Endothelial cell of umbilical vein (primary cell): Measurements from ENCODE around the gene CALD1. TPM values are rescaled to one million over a fixed set of nuclear protein-coding genes. Genes with fewer than 3 reads are reported as not detected.

ENCODE experiments used
- BruUV-seq: library from RNA; stranded (reverse); fragments of 400-500 nt; replicated peaks from 2 replicates; lab custom pipeline; 2021; lab: Mats Ljungman, UMichigan
- CTCF ChIA-PET: fragments of 300-600, 350-600 bp; sonication (Branson Sonifier 250); formaldehyde crosslinking; loops from one replicate; lab custom pipeline; 2021; ENCODE audit warnings: antibody characterized with exemption, inconsistent platforms; lab: Charles Lee
- POLR2A ChIA-PET: fragments of 300-600, 350-600 bp; sonication (Branson Sonifier 250); formaldehyde crosslinking; loops from one replicate; lab custom pipeline; 2021; ENCODE audit warnings: antibody characterized with exemption, inconsistent platforms; lab: Charles Lee
- DNase-seq: peaks from one replicate; pipeline ENCODE4 v3.0.0-alpha.2; 2011; ENCODE audit warnings: low read depth, low spot score
- FAIRE-seq: peaks from 2 replicates; lab custom pipeline; 2011; peaks lifted over from hg19 to GRCh38; lab: Jason Lieb, UNC
- H2AFZ ChIP-seq: 2 replicates; pipeline ENCODE4 v1.6.0; 2012; ENCODE audit warnings: low read depth, low read length, control low read depth, inconsistent platforms
- H3K27ac ChIP-seq: 2 replicates; pipeline ENCODE4 v1.5.1; 2011; ENCODE audit warnings: low read depth, mild to moderate bottlenecking, control low read depth, low read length, moderate library complexity; ENCODE audit not compliant: insufficient read depth
- H3K27me3 ChIP-seq, 2 experiments: 2 replicates each; pipeline versions ENCODE4 v1.6.0 to v1.6.1; 2011; ENCODE audit warnings: low read length in 2 of 2, mixed read lengths in 1 of 2; ENCODE audit not compliant: control insufficient read depth in 2 of 2, insufficient read depth in 2 of 2
- H3K36me3 ChIP-seq, 2 experiments: 2 replicates in 1 of 2; 3 replicates in 1 of 2; pipeline ENCODE4 v1.5.1; 2011; ENCODE audit warnings: low read length in 2 of 2, mild to moderate bottlenecking in 1 of 2, moderate library complexity in 1 of 2; ENCODE audit not compliant: control insufficient read depth in 2 of 2, insufficient read depth in 2 of 2; ENCODE audit errors: extremely low read depth in 1 of 2
- H3K4me1 ChIP-seq: 3 replicates; pipeline ENCODE4 v1.5.1; 2011; ENCODE audit warnings: mild to moderate bottlenecking, low read length; ENCODE audit not compliant: control insufficient read depth, insufficient read depth; ENCODE audit errors: extremely low read depth
- H3K4me2 ChIP-seq: 2 replicates; pipeline ENCODE4 v1.6.1; 2011; ENCODE audit warnings: low read length, control low read depth, mixed read lengths; ENCODE audit not compliant: insufficient read depth
- H3K4me3 ChIP-seq, 3 experiments: fragments of 200-600 bp in 1 of 3; sonication (generic), shearing (Covaris generic) in 1 of 3; replicated peaks in 1 of 3; 2 replicates each; pipeline ENCODE4 v1.5.1; 2011 to 2016; ENCODE audit warnings: control low read depth in 3 of 3, low read length in 3 of 3, mild to moderate bottlenecking in 2 of 3, inconsistent platforms in 1 of 3, low read depth in 1 of 3, moderate library complexity in 1 of 3; ENCODE audit not compliant: insufficient read depth in 1 of 3
- H3K79me2 ChIP-seq: 2 replicates; pipeline ENCODE4 v1.6.0; 2012; ENCODE audit warnings: low read length, inconsistent platforms; ENCODE audit not compliant: control insufficient read depth, insufficient read depth
- H3K9ac ChIP-seq: replicated peaks from 2 replicates; pipeline ENCODE3; 2011; ENCODE audit warnings: low read length, control low read depth; ENCODE audit not compliant: insufficient read depth; ENCODE audit errors: extremely low read depth
- H3K9me1 ChIP-seq: replicated peaks from 3 replicates; pipeline ENCODE4 v1.6.0; 2011; ENCODE audit warnings: mild to moderate bottlenecking, low read length; ENCODE audit not compliant: control insufficient read depth, insufficient read depth; ENCODE audit errors: extremely low read depth
- H3K9me3 ChIP-seq: replicated peaks from 2 replicates; pipeline ENCODE4 v1.5.1; 2012; ENCODE audit warnings: low read length, inconsistent platforms; ENCODE audit not compliant: control insufficient read depth, insufficient read depth
- H4K20me1 ChIP-seq: replicated peaks from 2 replicates; pipeline ENCODE3; 2011; ENCODE audit warnings: mild to moderate bottlenecking, low read length; ENCODE audit not compliant: control insufficient read depth, insufficient read depth; ENCODE audit errors: extremely low read depth
- EZH2 ChIP-seq: IDR thresholded peaks from 2 replicates; pipeline ENCODE4 v1.6.1; 2012; ENCODE audit warnings: borderline replicate concordance, low read depth, mild to moderate bottlenecking, moderate library complexity, low read length, inconsistent platforms; ENCODE audit not compliant: severe bottlenecking
- FOS ChIP-seq: IDR thresholded peaks from 2 replicates; pipeline ENCODE4 v1.6.1; 2011; ENCODE audit warnings: mild to moderate bottlenecking, low read length, moderate library complexity, borderline replicate concordance; ENCODE audit not compliant: insufficient read depth
- GATA2 ChIP-seq: IDR thresholded peaks from 2 replicates; pipeline ENCODE4 v1.7.0; 2011; ENCODE audit warnings: low read depth, mild to moderate bottlenecking, moderate library complexity, mixed read lengths, low read length; ENCODE audit not compliant: insufficient read length, insufficient read depth
- JUN ChIP-seq: IDR thresholded peaks from 2 replicates; pipeline ENCODE4 v1.6.1; 2011; ENCODE audit warnings: borderline replicate concordance, low read depth; ENCODE audit not compliant: insufficient read length, insufficient read depth
- MAX ChIP-seq: IDR thresholded peaks from 2 replicates; pipeline ENCODE4 v1.6.1; 2011; ENCODE audit not compliant: insufficient read depth, insufficient read length
- MYC ChIP-seq: IDR thresholded peaks from one replicate; pipeline ENCODE4 v1.6.1; 2011; ENCODE audit warnings: mild to moderate bottlenecking, low read depth, low read length
- POLR2A ChIP-seq: IDR thresholded peaks from 2 replicates; pipeline ENCODE4 v1.6.1; 2012; ENCODE audit warnings: low read depth, mild to moderate bottlenecking, control low read depth, low read length
- POLR2AphosphoS5 ChIP-seq: IDR thresholded peaks from 2 replicates; pipeline ENCODE4 v1.6.1; 2012; ENCODE audit warnings: low read depth, mild to moderate bottlenecking, control low read depth, low read length, moderate library complexity; ENCODE audit not compliant: insufficient read depth
- dilution Hi-C: fragments of 300-500 bp; cut with MboI; formaldehyde crosslinking; loops from one replicate; pipeline ENCODE4 v1.15.0; 2019; ENCODE audit warnings: low sequenced_read_pairs; ENCODE audit not compliant: extremely low pct_ligation_motif_present
- intact Hi-C: fragments of 100-400 bp; cut with micrococcal nuclease; formaldehyde crosslinking; loops from one replicate; pipeline ENCODE4 v1.10.0; 2022
- polyA plus RNA-seq, 4 experiments: library from polyadenylated mRNA; depleted of rRNA in 3 of 4; stranded (reverse) in 3 of 4; unstranded in 1 of 4; fragments of >200 nt; gene quantifications; 2 replicates each; pipeline versions ENCODE4 v1.2.1 to v1.2.3, GENCODE V29; 2011 to 2012; ENCODE audit warnings: missing spikeins in 1 of 4
- total RNA-seq: library from RNA; stranded (reverse); gene quantifications from 2 replicates; pipeline ENCODE4 v1.2.3, GENCODE V29; 2021
- TF ChIP-seq, protein P1 (sequence below), 2 donors: IDR thresholded peaks; 1 replicate in 1 of 2; 2 replicates in 1 of 2; pipeline ENCODE4 v1.5.1; 2011; ENCODE audit warnings: low read length in 2 of 2, mild to moderate bottlenecking in 2 of 2, moderate library complexity in 2 of 2, control low read depth in 1 of 2, inconsistent platforms in 1 of 2, low read depth in 1 of 2; ENCODE audit not compliant: insufficient read depth in 1 of 2; ENCODE audit errors: extremely low read depth in 1 of 2

CALD1 gene
- total and polyA plus RNA-seq, 2 donors (not counting 3 experiments of a cell fraction or from before 2014, with no cell fraction given) = 136 to 307 TPM

DNA sequence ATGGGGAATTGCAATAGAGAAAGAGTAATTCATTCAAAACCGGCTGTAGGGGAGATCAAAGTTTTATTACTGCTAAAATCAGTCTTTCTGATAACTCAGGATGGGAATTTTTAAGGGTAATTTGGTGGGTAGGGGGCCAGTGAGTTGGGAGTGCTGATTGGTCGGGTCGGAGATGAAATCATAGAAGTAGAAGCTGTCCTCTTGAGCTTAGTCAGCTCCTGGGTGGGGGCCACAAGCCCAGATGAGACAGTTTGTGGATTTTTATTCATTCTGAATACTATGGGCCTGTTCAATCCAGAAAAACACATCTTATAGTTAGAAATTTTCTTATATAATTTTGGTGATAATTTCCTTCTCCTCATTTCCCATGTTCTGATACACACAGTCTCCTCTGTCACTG is 25.4 kb downstream of the CALD1 start:
- peak overlapping the region; percentile 90 for H3K4me2 ChIP-seq
- peak overlapping the region in 1 of 3 experiments; percentile 35 for H3K4me3 ChIP-seq
- intact Hi-C loops = loop anchor here (1.0 kb wide), 3 partner anchors 8 to 26 kb away; partner anchors contain the start of gene CALD1
- ChIA-PET POLR2A (interaction anchor here (1.0 to 2.4 kb wide), 4 partner anchors 9 to 24 kb away, joined by 3 to 8 read pairs (median 6); no protein-coding TSS in a partner anchor), CTCF (interaction anchor here (1.0 kb wide), 2 partner anchors 9 to 19 kb away, joined by 3 read pairs; no protein-coding TSS in a partner anchor)
- DNase-seq (no peak), FAIRE-seq (no peak)
- H3K9me3 ChIP-seq = no peaks in the 10 kb centered on the region
- H3K4me1 ChIP-seq = peaks cover 44% of the 10 kb centered on the region
- dilution Hi-C loops = no loop called here
- peaks cover 82% of the 10 kb centered on the region for H3K79me2 ChIP-seq
- TF ChIP-seq FOS = no peak
- H3K27me3 ChIP-seq = no peaks in the 10 kb centered on the region
- no peaks in the 10 kb centered on the region for H3K9me1 ChIP-seq
- peaks cover 0 to 3% of the 10 kb centered on the region in 2 experiments for H3K36me3 ChIP-seq
- H4K20me1 ChIP-seq = no peaks in the 10 kb centered on the region
- no peak overlapping the region for H2AFZ ChIP-seq
- peak overlapping the region; percentile 96 for H3K27ac ChIP-seq
- TSS peak; percentile 71 for BruUV-seq
- H3K9ac ChIP-seq = peak overlapping the region; percentile 70

GRCh38 chr7:134806197-134806596 is 26.8 kb downstream of the CALD1 start:
- FAIRE-seq (no peak), DNase-seq (no peak)
- Histone ChIP-seq H3K4me2 (no peak overlapping the region), H2AFZ (no peak overlapping the region), H3K27ac (no peak overlapping the region), H3K9me3 (no peaks in the 10 kb centered on the region), H3K79me2 (peaks cover 86% of the 10 kb centered on the region), H3K4me1 (peaks cover 45% of the 10 kb centered on the region), H4K20me1 (no peaks in the 10 kb centered on the region), H3K9me1 (no peaks in the 10 kb centered on the region), H3K9ac (no peak overlapping the region), H3K36me3 (peaks cover 0 to 3% of the 10 kb centered on the region in 2 experiments), H3K4me3 (no peak overlapping the region), H3K27me3 (no peaks in the 10 kb centered on the region)
- ChIA-PET CTCF (no interaction called here), POLR2A (no interaction called here)
- no TSS peak for BruUV-seq
- intact Hi-C loops (no loop called here), dilution Hi-C loops (no loop called here)
- TF ChIP-seq, protein P1, sequence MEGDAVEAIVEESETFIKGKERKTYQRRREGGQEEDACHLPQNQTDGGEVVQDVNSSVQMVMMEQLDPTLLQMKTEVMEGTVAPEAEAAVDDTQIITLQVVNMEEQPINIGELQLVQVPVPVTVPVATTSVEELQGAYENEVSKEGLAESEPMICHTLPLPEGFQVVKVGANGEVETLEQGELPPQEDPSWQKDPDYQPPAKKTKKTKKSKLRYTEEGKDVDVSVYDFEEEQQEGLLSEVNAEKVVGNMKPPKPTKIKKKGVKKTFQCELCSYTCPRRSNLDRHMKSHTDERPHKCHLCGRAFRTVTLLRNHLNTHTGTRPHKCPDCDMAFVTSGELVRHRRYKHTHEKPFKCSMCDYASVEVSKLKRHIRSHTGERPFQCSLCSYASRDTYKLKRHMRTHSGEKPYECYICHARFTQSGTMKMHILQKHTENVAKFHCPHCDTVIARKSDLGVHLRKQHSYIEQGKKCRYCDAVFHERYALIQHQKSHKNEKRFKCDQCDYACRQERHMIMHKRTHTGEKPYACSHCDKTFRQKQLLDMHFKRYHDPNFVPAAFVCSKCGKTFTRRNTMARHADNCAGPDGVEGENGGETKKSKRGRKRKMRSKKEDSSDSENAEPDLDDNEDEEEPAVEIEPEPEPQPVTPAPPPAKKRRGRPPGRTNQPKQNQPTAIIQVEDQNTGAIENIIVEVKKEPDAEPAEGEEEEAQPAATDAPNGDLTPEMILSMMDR (IDR thresholded peaks at IDR 0.05; ENCODE audit: extremely low read depth in 1 of 2, insufficient read depth in 1 of 2, low read depth in 1 of 2, low read length in 2 of 2) = no peak
- TF ChIP-seq POLR2A = no peak
- TF ChIP-seq FOS = no peak
- no peak for TF ChIP-seq EZH2
- TF ChIP-seq JUN = no peak
- TF ChIP-seq MYC = no peak
- no peak for TF ChIP-seq MAX
- TF ChIP-seq POLR2AphosphoS5 = no peak
- TF ChIP-seq GATA2 = no peak
